ENCODE measurements around the gene TTC28. TPM values are rescaled to one million over a fixed set of nuclear protein-coding genes. Genes with fewer than 3 reads are reported as not detected.
"Not testable (repeated sequence)": the region's sequence is repeated elsewhere in the genome, so short reads cannot be mapped to it uniquely, and the experiment has no call there.

TTC28 gene
- total and polyA plus RNA-seq, 10 of the 15 experiments (the other 5 are each of a cell fraction or from before 2014, with no cell fraction given), result 0.15 to 8.4 (median 1.4) TPM

GRCh38 chr22:28491289-28491688, 188.4 kb downstream of the TTC28 start:
- POLR2A ChIA-PET; H3K9ac ChIP-seq (ENCODE audit: control insufficient read depth, insufficient read depth, low read length); SMC1A ChIA-PET (ENCODE audit: uncharacterized antibody, unreplicated experiment); H3K4me1 ChIP-seq (ENCODE audit: control insufficient read depth, insufficient read depth, low read length); DNase-seq (ENCODE audit: low read depth, low spot score); CTCF ChIA-PET; FAIRE-seq; H3K4me3 ChIP-seq; RAD21 ChIA-PET (ENCODE audit: unreplicated experiment); H3K27me3 ChIP-seq (replicated peaks in 1 of 2; ENCODE audit: control insufficient read depth in 2 of 2, insufficient read depth in 2 of 2, low read length in 1 of 2); H3K9me3 ChIP-seq (replicated peaks; ENCODE audit: control insufficient read depth, insufficient read depth, low read length); H4K20me1 ChIP-seq (ENCODE audit: control insufficient read depth, insufficient read depth); BruUV-seq (replicated peaks); H2AFZ ChIP-seq (ENCODE audit: control insufficient read depth, low read depth, low read length); intact Hi-C loops (cut with micrococcal nuclease; ENCODE audit: unreplicated experiment); in situ Hi-C loops (cut with MboI); ATAC-seq; H3K79me2 ChIP-seq (ENCODE audit: control insufficient read depth, insufficient read depth, low read length); H3K36me3 ChIP-seq (ENCODE audit: control insufficient read depth in 2 of 2, insufficient read depth in 2 of 2, low read length in 1 of 2); H3K27ac ChIP-seq (ENCODE audit: control insufficient read depth, insufficient read depth); H3K4me2 ChIP-seq (ENCODE audit: control insufficient read depth, insufficient read depth): not testable (repeated sequence)
- WGBS (ENCODE audit: insufficient coverage, insufficient replicate concordance, low lambda C conversion rate, missing lambda C conversion rate), result 10% methylated on average over 2 of the region's 2 CpGs

GRCh38 chr22:28488825-28489224, 190.8 kb downstream of the TTC28 start:
- H3K9ac ChIP-seq (ENCODE audit: control insufficient read depth, insufficient read depth, low read length), result no peak overlapping the region
- WGBS (ENCODE audit: insufficient coverage, insufficient replicate concordance, low lambda C conversion rate, missing lambda C conversion rate), result 0% methylated on average over 2 of the region's 2 CpGs
- no peaks in the 10 kb centered on the region for H3K79me2 ChIP-seq (ENCODE audit: control insufficient read depth, insufficient read depth, low read length)
- H3K4me1 ChIP-seq (ENCODE audit: control insufficient read depth, insufficient read depth, low read length), result no peaks in the 10 kb centered on the region
- in situ Hi-C loops (cut with MboI), result no loop called here
- no TSS peak for BruUV-seq (replicated peaks)
- DNase-seq (ENCODE audit: low read depth, low spot score), result no peak
- H3K9me3 ChIP-seq (replicated peaks; ENCODE audit: control insufficient read depth, insufficient read depth, low read length), result no peaks in the 10 kb centered on the region; the same call in 2 of the 3 replicates
- POLR2A ChIA-PET, result interaction anchor here (0.5 kb wide), 1 partner anchor 1898 kb away, joined by 3 read pairs; no protein-coding TSS in a partner anchor
- no peaks in the 10 kb centered on the region for H4K20me1 ChIP-seq (ENCODE audit: control insufficient read depth, insufficient read depth)
- ATAC-seq, result no peak
- intact Hi-C loops (cut with micrococcal nuclease; ENCODE audit: unreplicated experiment), result no loop called here
- no peak for FAIRE-seq
- no peaks in the 10 kb centered on the region for H3K27me3 ChIP-seq (replicated peaks in 1 of 2; ENCODE audit: control insufficient read depth in 2 of 2, insufficient read depth in 2 of 2, low read length in 1 of 2)
- H3K36me3 ChIP-seq (ENCODE audit: control insufficient read depth in 2 of 2, insufficient read depth in 2 of 2, low read length in 1 of 2), result no peaks in the 10 kb centered on the region
- CTCF ChIA-PET, result no interaction called here
- TF ChIP-seq POLR2A (IDR thresholded peaks at IDR 0.05; ENCODE audit: low read depth, low read length), result no peak
- TF ChIP-seq, protein P1, sequence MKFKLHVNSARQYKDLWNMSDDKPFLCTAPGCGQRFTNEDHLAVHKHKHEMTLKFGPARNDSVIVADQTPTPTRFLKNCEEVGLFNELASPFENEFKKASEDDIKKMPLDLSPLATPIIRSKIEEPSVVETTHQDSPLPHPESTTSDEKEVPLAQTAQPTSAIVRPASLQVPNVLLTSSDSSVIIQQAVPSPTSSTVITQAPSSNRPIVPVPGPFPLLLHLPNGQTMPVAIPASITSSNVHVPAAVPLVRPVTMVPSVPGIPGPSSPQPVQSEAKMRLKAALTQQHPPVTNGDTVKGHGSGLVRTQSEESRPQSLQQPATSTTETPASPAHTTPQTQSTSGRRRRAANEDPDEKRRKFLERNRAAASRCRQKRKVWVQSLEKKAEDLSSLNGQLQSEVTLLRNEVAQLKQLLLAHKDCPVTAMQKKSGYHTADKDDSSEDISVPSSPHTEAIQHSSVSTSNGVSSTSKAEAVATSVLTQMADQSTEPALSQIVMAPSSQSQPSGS (IDR thresholded peaks at IDR 0.05; ENCODE audit: low read length), result no peak
- TF ChIP-seq BRCA1 (IDR thresholded peaks at IDR 0.05; ENCODE audit: low read depth, low read length), result no peak
- TF ChIP-seq RAD51 (IDR thresholded peaks at IDR 0.05), result no peak
- TF ChIP-seq ESRRA (IDR thresholded peaks at IDR 0.05; ENCODE audit: low read length), result no peak
- no peak for TF ChIP-seq HCFC1 (IDR thresholded peaks at IDR 0.05; ENCODE audit: low read length)
- TF ChIP-seq, protein P2, sequence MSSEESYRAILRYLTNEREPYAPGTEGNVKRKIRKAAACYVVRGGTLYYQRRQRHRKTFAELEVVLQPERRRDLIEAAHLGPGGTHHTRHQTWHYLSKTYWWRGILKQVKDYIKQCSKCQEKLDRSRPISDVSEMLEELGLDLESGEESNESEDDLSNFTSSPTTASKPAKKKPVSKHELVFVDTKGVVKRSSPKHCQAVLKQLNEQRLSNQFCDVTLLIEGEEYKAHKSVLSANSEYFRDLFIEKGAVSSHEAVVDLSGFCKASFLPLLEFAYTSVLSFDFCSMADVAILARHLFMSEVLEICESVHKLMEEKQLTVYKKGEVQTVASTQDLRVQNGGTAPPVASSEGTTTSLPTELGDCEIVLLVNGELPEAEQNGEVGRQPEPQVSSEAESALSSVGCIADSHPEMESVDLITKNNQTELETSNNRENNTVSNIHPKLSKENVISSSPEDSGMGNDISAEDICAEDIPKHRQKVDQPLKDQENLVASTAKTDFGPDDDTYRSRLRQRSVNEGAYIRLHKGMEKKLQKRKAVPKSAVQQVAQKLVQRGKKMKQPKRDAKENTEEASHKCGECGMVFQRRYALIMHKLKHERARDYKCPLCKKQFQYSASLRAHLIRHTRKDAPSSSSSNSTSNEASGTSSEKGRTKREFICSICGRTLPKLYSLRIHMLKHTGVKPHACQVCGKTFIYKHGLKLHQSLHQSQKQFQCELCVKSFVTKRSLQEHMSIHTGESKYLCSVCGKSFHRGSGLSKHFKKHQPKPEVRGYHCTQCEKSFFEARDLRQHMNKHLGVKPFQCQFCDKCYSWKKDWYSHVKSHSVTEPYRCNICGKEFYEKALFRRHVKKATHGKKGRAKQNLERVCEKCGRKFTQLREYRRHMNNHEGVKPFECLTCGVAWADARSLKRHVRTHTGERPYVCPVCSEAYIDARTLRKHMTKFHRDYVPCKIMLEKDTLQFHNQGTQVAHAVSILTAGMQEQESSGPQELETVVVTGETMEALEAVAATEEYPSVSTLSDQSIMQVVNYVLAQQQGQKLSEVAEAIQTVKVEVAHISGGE (CRISPR knock-in tag; IDR thresholded peaks at IDR 0.05), result no peak
- TF ChIP-seq, protein P3, sequence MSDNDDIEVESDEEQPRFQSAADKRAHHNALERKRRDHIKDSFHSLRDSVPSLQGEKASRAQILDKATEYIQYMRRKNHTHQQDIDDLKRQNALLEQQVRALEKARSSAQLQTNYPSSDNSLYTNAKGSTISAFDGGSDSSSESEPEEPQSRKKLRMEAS (IDR thresholded peaks at IDR 0.05; ENCODE audit: low read depth, low read length), result no peak
- TF ChIP-seq ASH2L (IDR thresholded peaks at IDR 0.05; ENCODE audit: borderline replicate concordance, low read depth), result no peak
- no peak for TF ChIP-seq DPF2 (IDR thresholded peaks at IDR 0.05)
- TF ChIP-seq EZH2 (IDR thresholded peaks at IDR 0.05; ENCODE audit: borderline replicate concordance, control insufficient read depth, low read depth, low read length), result no peak
- TF ChIP-seq PAX5 (IDR thresholded peaks at IDR 0.05; ENCODE audit: borderline replicate concordance, low read depth, low read length), result no peak
- RAD21 ChIA-PET (ENCODE audit: unreplicated experiment), result no interaction called here
- no peak overlapping the region for H3K4me3 ChIP-seq
- no peak overlapping the region for H3K27ac ChIP-seq (ENCODE audit: control insufficient read depth, insufficient read depth)
- H3K4me2 ChIP-seq (ENCODE audit: control insufficient read depth, insufficient read depth), result no peak overlapping the region
- SMC1A ChIA-PET (ENCODE audit: uncharacterized antibody, unreplicated experiment), result interaction anchor here (0.8 to 1.2 kb wide), 2 partner anchors 11 to 15 kb away, joined by 3 read pairs; no protein-coding TSS in a partner anchor
- no peak overlapping the region for H2AFZ ChIP-seq (ENCODE audit: control insufficient read depth, low read depth, low read length)

Measured in GM12878 (cell line).